GM23248 (cell line): ENCODE data around the gene GDF10. TPM values are rescaled to one million over a fixed set of nuclear protein-coding genes. Genes with fewer than 3 reads are reported as not detected.
A peak's percentile ranks its signal among the peaks of the same experiment; 100 is the strongest.

Experiments
- DNase-seq: peaks from one replicate; pipeline ENCODE4 v3.0.0-alpha.2; 2015
- H2AFZ ChIP-seq: fragments of 200-600 bp; sonication (generic); 2 replicates; pipeline ENCODE4 v1.6.1; 2016; ENCODE audit warnings: antibody characterized with exemption
- H3F3A ChIP-seq: fragments of 200-600 bp; sonication (generic); 2 replicates; pipeline ENCODE4 v1.6.1; 2016; ENCODE audit warnings: mild to moderate bottlenecking, antibody characterized with exemption, mixed run types; ENCODE audit not compliant: insufficient read depth
- H3K27ac ChIP-seq: fragments of 200-600 bp; sonication (generic); 2 replicates; pipeline ENCODE4 v1.5.1; 2016; ENCODE audit warnings: mild to moderate bottlenecking
- H3K27me3 ChIP-seq: fragments of 200-600 bp; sonication (generic); replicated peaks from 2 replicates; pipeline ENCODE4 v1.6.1; 2016; ENCODE audit warnings: mild to moderate bottlenecking; ENCODE audit not compliant: insufficient read depth
- H3K36me3 ChIP-seq: fragments of 200-600 bp; sonication (generic); 2 replicates; pipeline ENCODE4 v1.6.1; 2016; ENCODE audit warnings: low read depth, mild to moderate bottlenecking
- H3K4me1 ChIP-seq: fragments of 200-600 bp; sonication (generic); 2 replicates; pipeline ENCODE4 v1.6.1; 2016; ENCODE audit warnings: mild to moderate bottlenecking; ENCODE audit not compliant: insufficient read depth
- H3K4me2 ChIP-seq: fragments of 200-600 bp; sonication (generic); one replicate; pipeline ENCODE4 v1.6.1; 2016; ENCODE audit warnings: mild to moderate bottlenecking; ENCODE audit not compliant: unreplicated experiment
- H3K4me3 ChIP-seq: fragments of 200-600 bp; sonication (generic); 2 replicates; pipeline ENCODE4 v1.5.1; 2016; ENCODE audit warnings: mild to moderate bottlenecking
- H3K79me2 ChIP-seq: fragments of 200-600 bp; sonication (generic); 2 replicates; pipeline ENCODE4 v1.6.1; 2016; ENCODE audit warnings: mild to moderate bottlenecking; ENCODE audit not compliant: insufficient read depth
- H3K9ac ChIP-seq: fragments of 200-600 bp; sonication (generic); 2 replicates; pipeline ENCODE4 v1.6.1; 2016; ENCODE audit warnings: mild to moderate bottlenecking
- H3K9me2 ChIP-seq: fragments of 200-600 bp; sonication (generic); 2 replicates; pipeline ENCODE4 v1.6.1; 2016; ENCODE audit warnings: mixed run types, mild to moderate bottlenecking, moderate library complexity; ENCODE audit not compliant: insufficient read depth
- H3K9me3 ChIP-seq: fragments of 200-600 bp; sonication (generic); one replicate; pipeline ENCODE4 v1.6.1; 2017; ENCODE audit warnings: low read depth
- H4K20me1 ChIP-seq: fragments of 200-600 bp; sonication (generic); 2 replicates; pipeline ENCODE4 v1.6.0; 2016; ENCODE audit not compliant: insufficient read depth
- EZH2 ChIP-seq: fragments of 200-600 bp; sonication (generic); IDR thresholded peaks from 2 replicates; pipeline ENCODE4 v1.6.1; 2018; ENCODE audit warnings: antibody characterized with exemption, mild to moderate bottlenecking; ENCODE audit not compliant: insufficient read depth, poor library complexity, severe bottlenecking
- EZH2phosphoT487 ChIP-seq: fragments of 200-600 bp; sonication (generic); IDR thresholded peaks from 2 replicates; pipeline ENCODE4 v1.6.1; 2018; ENCODE audit warnings: antibody characterized with exemption, moderate library complexity, mild to moderate bottlenecking, low read depth; ENCODE audit not compliant: insufficient read depth
- WGBS, 2 experiments: methylation state at CpG; one replicate each; pipeline ENCODE4 v1.1.6; 2015 to 2017; ENCODE audit warnings: low lambda C conversion rate in 2 of 2, low coverage in 1 of 2; ENCODE audit errors: missing lambda C conversion rate in 2 of 2; 5-methylcytosine and 5-hydroxymethylcytosine counted together
- in situ Hi-C: fragments of 300-500 bp; cut with MboI; formaldehyde crosslinking; loops from 2 replicates; pipeline ENCODE4 v1.15.0; 2020
- polyA plus RNA-seq: library from polyadenylated mRNA; unstranded; fragments of >200 nt; fragmentation: Nextera tagmentation; extraction: Ambion mirVana; gene quantifications from 2 replicates; pipeline ENCODE4 v1.2.1, GENCODE V29; 2016
- total RNA-seq: library from RNA; depleted of rRNA; stranded (reverse); fragments of >200 nt; shearing (Covaris generic); gene quantifications from 2 replicates; pipeline ENCODE4 v1.2.3, GENCODE V29; 2014

The GDF10 gene
- total and polyA plus RNA-seq, 2 experiments from 2014 or later: 0.08 to 0.22 TPM

DNA sequence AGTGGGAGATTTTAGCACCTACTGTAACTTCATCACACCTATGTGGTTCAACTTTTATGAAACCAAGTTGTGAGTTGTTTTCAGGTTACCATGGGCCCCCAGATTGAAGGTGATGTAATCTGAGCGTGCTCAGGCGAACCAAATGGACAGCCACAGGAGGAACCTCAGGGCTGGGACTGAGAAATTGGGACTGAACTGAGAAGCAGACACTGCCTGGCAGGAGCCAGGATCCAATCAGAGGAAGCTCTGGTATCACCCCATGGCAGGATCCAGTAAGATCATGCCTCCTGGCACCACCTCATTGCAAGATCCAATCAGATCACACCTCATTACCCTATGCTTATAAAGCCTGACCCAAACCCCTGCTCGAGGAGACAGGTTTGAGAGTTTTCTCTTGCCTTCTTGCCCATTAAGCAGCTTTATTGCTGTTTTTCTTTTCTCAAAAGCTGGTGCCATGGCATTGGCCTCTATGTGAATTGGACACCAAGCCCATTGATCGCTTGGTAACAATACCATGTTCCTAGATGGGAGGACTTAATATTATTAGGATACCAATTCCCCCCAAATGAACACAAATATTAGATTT is 43.2 kb upstream of the GDF10 start:
- Histone ChIP-seq H3K9me2 (no peaks in the 10 kb centered on the region), H3K4me1 (no peaks in the 10 kb centered on the region), H2AFZ (no peak overlapping the region), H4K20me1 (no peaks in the 10 kb centered on the region), H3K9me3 (no peaks in the 10 kb centered on the region), H3K4me2 (no peak overlapping the region), H3K27me3 (peaks cover 46% of the 10 kb centered on the region), H3K4me3 (no peak overlapping the region), H3K9ac (no peak overlapping the region), H3K36me3 (no peaks in the 10 kb centered on the region), H3K27ac (no peak overlapping the region), H3F3A (peaks cover 5% of the 10 kb centered on the region; the same call in 1 of the 2 replicates), H3K79me2 (no peaks in the 10 kb centered on the region)
- 29 to 34% methylated on average over 4 of the region's 4 CpGs for WGBS, 2 experiments
- no peak for DNase-seq
- no peak for TF ChIP-seq EZH2
- no peak for TF ChIP-seq EZH2phosphoT487
- in situ Hi-C loops: no loop called here

DNA sequence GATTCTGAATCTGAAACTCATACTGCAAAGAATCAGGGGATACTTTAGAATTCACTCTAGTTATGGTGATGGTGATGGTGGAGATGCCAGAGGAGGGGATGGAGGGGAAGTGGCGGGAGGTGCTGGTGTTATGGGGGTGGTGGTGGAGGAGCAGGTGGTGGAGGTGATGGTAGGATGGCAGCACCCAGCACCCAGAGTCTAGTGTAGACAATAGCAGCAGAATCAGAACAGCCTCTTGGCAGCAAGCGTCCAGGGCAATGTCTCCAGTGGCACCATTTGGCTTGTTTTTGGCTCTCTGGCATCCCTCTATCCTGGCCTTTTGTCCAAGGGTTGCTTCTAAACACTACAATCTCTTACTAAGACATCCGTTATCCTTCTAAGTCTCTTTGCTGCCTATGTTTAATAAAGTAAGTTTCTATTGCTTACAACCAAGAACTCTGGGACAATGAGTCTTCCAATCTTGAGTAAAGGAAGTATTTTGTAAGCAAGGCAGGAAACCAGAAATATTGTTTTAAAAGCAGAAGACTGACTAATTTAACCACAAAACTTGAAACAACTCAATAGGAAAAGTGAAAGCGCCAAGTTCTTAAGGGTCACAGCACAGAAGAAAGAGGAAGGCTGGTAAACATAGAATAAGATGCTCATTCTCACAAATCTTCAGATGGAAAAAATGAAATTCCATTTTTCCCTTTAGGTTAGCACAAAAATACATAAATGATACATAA is 42.4 kb upstream of the GDF10 start:
- Histone ChIP-seq H3K79me2 (no peaks in the 10 kb centered on the region), H3K27me3 (peaks cover 48% of the 10 kb centered on the region), H3K4me3 (no peak overlapping the region), H3F3A (peaks cover 5% of the 10 kb centered on the region; the same call in 1 of the 2 replicates), H3K27ac (no peak overlapping the region), H3K9ac (no peak overlapping the region), H4K20me1 (no peaks in the 10 kb centered on the region), H3K36me3 (no peaks in the 10 kb centered on the region), H3K9me3 (no peaks in the 10 kb centered on the region), H3K4me1 (no peaks in the 10 kb centered on the region), H3K9me2 (no peaks in the 10 kb centered on the region), H2AFZ (no peak overlapping the region), H3K4me2 (no peak overlapping the region)
- 58 to 67% methylated on average over 4 of the region's 4 CpGs for WGBS, 2 experiments
- no peak for TF ChIP-seq EZH2phosphoT487
- no peak for TF ChIP-seq EZH2
- peak; percentile 58 for DNase-seq
- in situ Hi-C loops: no loop called here

GRCh38 chr10:47258921-47259320 is 41.1 kb upstream of the GDF10 start:
- TF ChIP-seq EZH2phosphoT487: no peak
- no peak for TF ChIP-seq EZH2
- in situ Hi-C loops: no loop called here
- Histone ChIP-seq H3K4me2 (no peak overlapping the region), H3K79me2 (no peaks in the 10 kb centered on the region), H3K9ac (no peak overlapping the region), H3K27ac (no peak overlapping the region), H3K36me3 (no peaks in the 10 kb centered on the region), H2AFZ (no peak overlapping the region), H3K27me3 (peaks cover 56% of the 10 kb centered on the region), H3K9me2 (no peaks in the 10 kb centered on the region), H3K9me3 (no peaks in the 10 kb centered on the region), H3K4me1 (no peaks in the 10 kb centered on the region), H3K4me3 (no peak overlapping the region), H3F3A (peaks cover 5% of the 10 kb centered on the region; the same call in 1 of the 2 replicates), H4K20me1 (no peaks in the 10 kb centered on the region)
- DNase-seq: no peak
- 52 to 60% methylated on average over 3 of the region's 3 CpGs for WGBS, 2 experiments

DNA sequence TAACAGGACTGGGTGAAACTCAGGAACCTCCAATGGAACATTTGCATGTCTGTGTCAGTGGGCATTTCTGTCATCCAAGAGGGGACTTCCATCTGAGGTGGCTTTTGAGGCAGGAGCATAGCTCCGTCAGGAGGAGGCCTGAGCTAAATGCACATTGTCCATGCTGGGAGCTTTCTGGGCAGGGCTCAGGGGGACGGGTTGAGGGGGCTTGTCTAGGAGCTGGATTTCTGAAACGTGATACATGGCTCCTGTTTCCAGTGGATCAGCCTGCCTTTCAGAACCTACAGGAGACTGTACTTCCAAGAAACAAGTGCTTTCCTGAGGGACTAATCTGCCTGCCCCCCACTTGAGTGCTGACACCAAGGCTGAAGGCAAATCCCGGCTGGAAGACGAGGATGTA is 40.5 kb upstream of the GDF10 start:
- H3K4me2 ChIP-seq: no peak overlapping the region
- no peak overlapping the region for H2AFZ ChIP-seq
- in situ Hi-C loops: no loop called here
- H3K27ac ChIP-seq: no peak overlapping the region
- H3K36me3 ChIP-seq: no peaks in the 10 kb centered on the region
- H3F3A ChIP-seq: peaks cover 5% of the 10 kb centered on the region; the same call in 1 of the 2 replicates
- no peaks in the 10 kb centered on the region for H3K4me1 ChIP-seq
- no peaks in the 10 kb centered on the region for H3K9me2 ChIP-seq
- TF ChIP-seq EZH2 (no peak), EZH2phosphoT487 (no peak)
- 31 to 42% methylated on average over 5 of the region's 5 CpGs for WGBS, 2 experiments
- peaks cover 59% of the 10 kb centered on the region for H3K27me3 ChIP-seq
- no peaks in the 10 kb centered on the region for H4K20me1 ChIP-seq
- no peaks in the 10 kb centered on the region for H3K9me3 ChIP-seq
- no peaks in the 10 kb centered on the region for H3K79me2 ChIP-seq
- H3K9ac ChIP-seq: no peak overlapping the region
- DNase-seq: no peak
- no peak overlapping the region for H3K4me3 ChIP-seq
